Liver (tissue), 9 donors: ENCODE measurements around the gene PACS1. TPM values are rescaled to one million over a fixed set of nuclear protein-coding genes. Genes with fewer than 3 reads are reported as not detected.

Experiments
- DNase-seq: peaks from one replicate; pipeline ENCODE4 v3.0.0-alpha.2; 2017; ENCODE audit warnings: low spot score
- H3K27ac ChIP-seq, 2 donors: one replicate each; pipeline ENCODE4 v1.7.0; 2013; ENCODE audit warnings: inconsistent platforms in 2 of 2, low read length in 2 of 2, control low read depth in 1 of 2, low read depth in 1 of 2, mild to moderate bottlenecking in 1 of 2
- H3K27me3 ChIP-seq, 4 donors: one replicate each; pipeline versions ENCODE4 v1.6.1 to v1.7.0; 2013; ENCODE audit warnings: low read length in 3 of 4, inconsistent platforms in 1 of 4, mild to moderate bottlenecking in 1 of 4, moderate library complexity in 1 of 4; ENCODE audit not compliant: control insufficient read depth in 4 of 4, insufficient read depth in 4 of 4
- H3K36me3 ChIP-seq, 4 donors: one replicate each; pipeline versions ENCODE4 v1.6.1 to v1.7.0; 2013; ENCODE audit warnings: low read length in 3 of 4, mild to moderate bottlenecking in 3 of 4, low read depth in 1 of 4, moderate library complexity in 1 of 4; ENCODE audit not compliant: control insufficient read depth in 4 of 4, insufficient read depth in 3 of 4
- H3K4me1 ChIP-seq, 4 donors: one replicate each; pipeline versions ENCODE4 v1.6.1 to v1.7.0; 2013; ENCODE audit warnings: low read length in 3 of 4, mild to moderate bottlenecking in 3 of 4, moderate library complexity in 1 of 4; ENCODE audit not compliant: control insufficient read depth in 4 of 4, insufficient read depth in 4 of 4
- H3K4me3 ChIP-seq, 3 donors: one replicate each; pipeline versions ENCODE4 v1.6.1 to v1.7.0; 2013; ENCODE audit warnings: low read length in 3 of 3, control low read depth in 1 of 3, low read depth in 1 of 3, mild to moderate bottlenecking in 1 of 3
- H3K9ac ChIP-seq, 2 donors: one replicate each; pipeline ENCODE4 v1.7.0; 2013; ENCODE audit warnings: low read length in 2 of 2, mild to moderate bottlenecking in 2 of 2, moderate library complexity in 2 of 2, control low read depth in 1 of 2, low read depth in 1 of 2
- H3K9me3 ChIP-seq, 4 donors: one replicate each; pipeline versions ENCODE4 v1.6.1 to v1.7.0; 2013; ENCODE audit warnings: low read length in 3 of 4; ENCODE audit not compliant: control insufficient read depth in 4 of 4
- CTCF ChIP-seq: fragments of 150-350 bp; IDR thresholded peaks from 2 replicates; pipeline ENCODE4 v1.5.1; 2017; ENCODE audit warnings: improper control_type of control experiment, low read depth, low read length; ENCODE audit not compliant: missing input control
- EGR1 ChIP-seq, 2 donors: IDR thresholded peaks; 2 replicates each; pipeline ENCODE4 v1.6.1; 2016 to 2018; ENCODE audit warnings: antibody characterized with exemption in 2 of 2, low read depth in 2 of 2
- FOXA2 ChIP-seq: IDR thresholded peaks from 2 replicates; pipeline ENCODE4 v1.6.1; 2016; ENCODE audit warnings: antibody characterized with exemption
- GABPA ChIP-seq, 2 donors: IDR thresholded peaks in 1 of 2; conservative IDR thresholded peaks in 1 of 2; 2 replicates each; pipeline ENCODE4 v1.6.1; 2016; ENCODE audit warnings: antibody characterized with exemption in 2 of 2, mild to moderate bottlenecking in 1 of 2, moderate library complexity in 1 of 2
- HNF4A ChIP-seq, 2 donors: conservative IDR thresholded peaks; 2 replicates each; pipeline ENCODE4 v1.6.1; 2016; ENCODE audit warnings: antibody characterized with exemption in 2 of 2, mild to moderate bottlenecking in 2 of 2
- REST ChIP-seq: IDR thresholded peaks from 2 replicates; pipeline ENCODE4 v1.6.1; 2016; ENCODE audit warnings: antibody characterized with exemption, mild to moderate bottlenecking
- RXRA ChIP-seq, 2 donors: IDR thresholded peaks; 2 replicates each; pipeline ENCODE4 v1.6.1; 2017 to 2018; ENCODE audit warnings: antibody characterized with exemption in 2 of 2, mild to moderate bottlenecking in 1 of 2
- SP1 ChIP-seq: IDR thresholded peaks from 2 replicates; pipeline ENCODE4 v1.6.1; 2018; ENCODE audit warnings: antibody characterized with exemption, mild to moderate bottlenecking
- TAF1 ChIP-seq: conservative IDR thresholded peaks from 2 replicates; pipeline ENCODE4 v1.6.1; 2016; ENCODE audit warnings: antibody characterized with exemption, mild to moderate bottlenecking
- YY1 ChIP-seq: IDR thresholded peaks from 2 replicates; pipeline ENCODE4 v1.6.1; 2016; ENCODE audit warnings: antibody characterized with exemption, mild to moderate bottlenecking
- ZBTB33 ChIP-seq: IDR thresholded peaks from 2 replicates; pipeline ENCODE4 v1.6.1; 2016; ENCODE audit warnings: antibody characterized with exemption
- WGBS: extraction: QIAGEN DNeasy Blood & Tissue Kit; methylation state at CpG from one replicate; pipeline ENCODE4 v1.1.7; 2013; 5-methylcytosine and 5-hydroxymethylcytosine counted together
- polyA plus RNA-seq, 2 donors: library from polyadenylated mRNA; stranded (reverse) in 1 of 2; unstranded in 1 of 2; fragments of 200-250 nt in 1 of 2; fragments of >200 nt in 1 of 2; fragmentation: Nextera tagmentation in 1 of 2; extraction: Ambion mirVana in 1 of 2; gene quantifications; one replicate each; pipeline versions ENCODE4 v1.2.1 to v1.2.3, GENCODE V29; 2013 to 2015
- total RNA-seq, 2 donors: library from RNA; depleted of rRNA; stranded (reverse); fragments of >200 nt; gene quantifications; one replicate each; pipeline ENCODE4 v1.2.3, GENCODE V29; 2014
- donor health status: healthy.
- donor health status: healthy.
- donor health status: healthy.
- donor health status: healthy.
- donor health status: healthy.

PACS1 gene
- total and polyA plus RNA-seq, 4 donors: 2.7 to 9.1 (median 7.3) TPM

GRCh38 chr11:66268244-66268951, 198.3 kb downstream of the PACS1 start, which contains the start of gene RAB1B:
RAB1B (plus strand) TSS chr11:66268639; CDS start chr11:66268680, 41 bp downstream.
- peak within 1 kb of the TSS; percentile 82 to 94 (median 93) for H3K4me3 ChIP-seq
- H3K9me3 ChIP-seq: no peaks in the 10 kb centered on the region
- TF ChIP-seq ZBTB33 (no peak), HNF4A (conservative IDR thresholded peaks at IDR 0.05) (peak; percentile 25 to 30), EGR1 (IDR thresholded peaks at IDR 0.05; ENCODE audit: low read depth in 2 of 2) (peak; percentile 28 to 29), GABPA (IDR thresholded peaks at IDR 0.05 in 1 of 2, conservative IDR thresholded peaks at IDR 0.05 in 1 of 2) (peak in 1 of 2 donors; percentile 73), YY1 (peak; percentile 98), RXRA (IDR thresholded peaks at IDR 0.05) (peak; percentile 36 to 52), SP1 (peak; percentile 65), FOXA2 (no peak), REST (peak; percentile 5), CTCF (no peak)
- H3K9ac ChIP-seq: peak within 1 kb of the TSS; percentile 90 to 92
- peaks cover 1 to 20% (median 17%) of the 10 kb centered on the region in 4 donors for H3K36me3 ChIP-seq
- whole genome bisulfite sequencing: under 1% methylated on average over 64 of the region's 64 CpGs
- DNase-seq: peak; percentile 99
- H3K27me3 ChIP-seq: no peaks in the 10 kb centered on the region
- peaks cover 4 to 23% (median 17%) of the 10 kb centered on the region in 4 donors for H3K4me1 ChIP-seq
- H3K27ac ChIP-seq: peak within 1 kb of the TSS; percentile 91 to 92

- Histone ChIP-seq H3K27me3 (no peaks in the 10 kb centered on the region), H3K4me1 (peaks cover 4 to 23% (median 17%) of the 10 kb centered on the region in 4 donors), H3K27ac (peak overlapping the region; percentile 91 to 92), H3K36me3 (peaks cover 4 to 28% (median 24%) of the 10 kb centered on the region in 4 donors), H3K9ac (peak overlapping the region; percentile 90 to 92), H3K9me3 (no peaks in the 10 kb centered on the region), H3K4me3 (peak overlapping the region; percentile 82 to 94 (median 93))
- WGBS: 5% methylated on average over 32 of the region's 32 CpGs
- peak; percentile 48 for DNase-seq
- no peak for TF ChIP-seq ZBTB33
- no peak for TF ChIP-seq TAF1
- no peak for TF ChIP-seq REST
- TF ChIP-seq YY1: no peak
Measured at GRCh38 chr11:66268952-66269905, 199.2 kb downstream of the PACS1 start.
